AG09309 (cell line): ENCODE results near the gene COG8.

Experiments
- DNase-seq: peaks from one replicate; pipeline ENCODE4 v3.0.0-alpha.2; 2010; ENCODE audit warnings: low read depth
- H3K4me3 ChIP-seq: 2 replicates; pipeline ENCODE4 v1.5.1; 2011; ENCODE audit warnings: mild to moderate bottlenecking, low read depth, low read length, moderate library complexity; ENCODE audit not compliant: control insufficient read depth
- TF ChIP-seq, protein P1 (sequence below): IDR thresholded peaks from 2 replicates; pipeline ENCODE4 v1.5.1; 2011; ENCODE audit warnings: mild to moderate bottlenecking, low read depth, low read length, inconsistent platforms; ENCODE audit not compliant: insufficient read depth, control insufficient read depth; ENCODE audit errors: missing control alignments

Gene COG8

GRCh38 chr16:69327585-69328310 lies 11.6 kb downstream of the COG8 start:
- TF ChIP-seq, protein P1, sequence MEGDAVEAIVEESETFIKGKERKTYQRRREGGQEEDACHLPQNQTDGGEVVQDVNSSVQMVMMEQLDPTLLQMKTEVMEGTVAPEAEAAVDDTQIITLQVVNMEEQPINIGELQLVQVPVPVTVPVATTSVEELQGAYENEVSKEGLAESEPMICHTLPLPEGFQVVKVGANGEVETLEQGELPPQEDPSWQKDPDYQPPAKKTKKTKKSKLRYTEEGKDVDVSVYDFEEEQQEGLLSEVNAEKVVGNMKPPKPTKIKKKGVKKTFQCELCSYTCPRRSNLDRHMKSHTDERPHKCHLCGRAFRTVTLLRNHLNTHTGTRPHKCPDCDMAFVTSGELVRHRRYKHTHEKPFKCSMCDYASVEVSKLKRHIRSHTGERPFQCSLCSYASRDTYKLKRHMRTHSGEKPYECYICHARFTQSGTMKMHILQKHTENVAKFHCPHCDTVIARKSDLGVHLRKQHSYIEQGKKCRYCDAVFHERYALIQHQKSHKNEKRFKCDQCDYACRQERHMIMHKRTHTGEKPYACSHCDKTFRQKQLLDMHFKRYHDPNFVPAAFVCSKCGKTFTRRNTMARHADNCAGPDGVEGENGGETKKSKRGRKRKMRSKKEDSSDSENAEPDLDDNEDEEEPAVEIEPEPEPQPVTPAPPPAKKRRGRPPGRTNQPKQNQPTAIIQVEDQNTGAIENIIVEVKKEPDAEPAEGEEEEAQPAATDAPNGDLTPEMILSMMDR: no peak
- DNase-seq: no peak
- no peak overlapping the region for H3K4me3 ChIP-seq

- TF ChIP-seq, protein P1: no peak
- no peak for DNase-seq
- H3K4me3 ChIP-seq: no peak overlapping the region
These were observed 13.0 kb downstream of the COG8 start for GRCh38 chr16:69326172-69326873.

- no peak overlapping the region for H3K4me3 ChIP-seq
- TF ChIP-seq, protein P1: no peak
- no peak for DNase-seq
These were observed 13.6 kb downstream of the COG8 start for GRCh38 chr16:69325784-69326171.

GRCh38 chr16:69324585-69325253 lies 14.6 kb downstream of the COG8 start:
- TF ChIP-seq, protein P1: no peak
- no peak for DNase-seq

GRCh38 chr16:69324013-69324531 lies 15.3 kb downstream of the COG8 start:
- TF ChIP-seq, protein P1: no peak

More at GRCh38 chr16:69324585-69325253, 14.6 kb downstream of the COG8 start:
- no peak overlapping the region for H3K4me3 ChIP-seq

DNA sequence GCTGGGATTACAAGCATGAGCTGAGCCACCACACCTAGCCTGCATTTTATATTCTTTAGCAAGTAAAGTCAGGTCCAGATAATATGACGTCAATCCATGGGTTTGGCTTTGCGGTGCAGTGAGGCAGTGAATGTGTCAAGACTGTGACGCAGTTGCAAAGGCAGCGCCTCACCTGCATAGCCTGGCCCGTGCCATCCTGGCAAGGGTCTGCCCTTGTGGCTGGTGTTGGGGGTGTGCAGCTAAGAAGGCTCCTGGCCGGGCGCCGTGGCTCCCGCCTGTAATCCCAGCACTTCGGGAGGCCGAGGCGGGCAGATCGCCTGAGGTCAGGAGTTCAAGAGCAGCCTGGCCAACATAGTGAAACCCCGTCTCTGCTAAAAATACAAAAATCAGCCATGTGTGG lies 15.9 kb downstream of the COG8 start:
- H3K4me3 ChIP-seq: no peak overlapping the region
- TF ChIP-seq, protein P1: no peak
- no peak for DNase-seq

More at GRCh38 chr16:69324013-69324531, 15.3 kb downstream of the COG8 start:
- no peak for DNase-seq
- no peak overlapping the region for H3K4me3 ChIP-seq
